Pancreas (tissue), 10 donors: ENCODE measurements around the gene DRGX. TPM values are rescaled to one million over a fixed set of nuclear protein-coding genes. Genes with fewer than 3 reads are reported as not detected.

Source experiments
- ATAC-seq, 4 donors: fragments of 200-7000 bp; cut with Tn5 transposase; one replicate each; pipeline versions ENCODE4 v1.8.0 to v1.9.1; 2020; ENCODE audit warnings: mild to moderate bottlenecking in 4 of 4, moderate library complexity in 4 of 4
- DNase-seq, 6 donors: peaks; one replicate each; pipeline ENCODE4 v3.0.0-alpha.2; 2020
- FAIRE-seq: peaks from 2 replicates; lab custom pipeline; 2012; peaks lifted over from hg19 to GRCh38; lab: Jason Lieb, UNC
- H3K27ac ChIP-seq, 4 donors: fragments of 200-600 bp; sonication (generic); 1 replicate in 3 of 4; 2 replicates in 1 of 4; pipeline versions ENCODE4 v1.5.0 to v1.8.0; 2020
- H3K27me3 ChIP-seq, 4 donors: fragments of 200-600 bp; one replicate each; pipeline ENCODE4 v1.8.0; 2021
- H3K36me3 ChIP-seq, 3 donors: fragments of 200-600 bp; sonication (generic) in 1 of 3; one replicate each; pipeline versions ENCODE4 v1.5.0 to v1.8.0; 2020 to 2021
- H3K4me1 ChIP-seq, 3 donors: fragments of 200-600 bp; one replicate each; pipeline ENCODE4 v1.8.0; 2021
- H3K4me3 ChIP-seq, 4 donors: fragments of 200-600 bp; sonication (generic) in 2 of 4; one replicate each; pipeline versions ENCODE4 v1.5.0 to v1.8.0; 2020 to 2021
- H3K9me3 ChIP-seq, 4 donors: fragments of 200-600 bp; one replicate each; pipeline ENCODE4 v1.8.0; 2021
- WGBS, 2 donors: extraction: QIAGEN DNeasy Blood & Tissue Kit; methylation state at CpG; one replicate each; pipeline ENCODE4 v1.1.7; 2013; 5-methylcytosine and 5-hydroxymethylcytosine counted together
- intact Hi-C, 3 donors: fragments of 100-400 bp; cut with DNase I; formaldehyde crosslinking; loops; one replicate each; pipeline versions ENCODE4 v1.11.1 to v1.14.2; 2022
- polyA plus RNA-seq, 2 donors: library from polyadenylated mRNA; stranded (reverse); fragments of 200-250 nt; gene quantifications; one replicate each; pipeline ENCODE4 v1.2.3, GENCODE V29; 2013
- total RNA-seq, 6 donors: library from RNA; stranded (reverse); fragmentation: NEBNext Ultra II Directional in 4 of 6; extraction: Animal tissue kit (Norgen Biotek cat#: 25700) in 4 of 6; gene quantifications; one replicate each; pipeline versions ENCODE4 v1.2.1 to v1.2.4, GENCODE V29; 2021 to 2023
- TF ChIP-seq, protein P1 (sequence below), 4 donors: fragments of 200-600 bp; sonication (generic) in 3 of 4; IDR thresholded peaks; one replicate each; pipeline versions ENCODE4 v1.5.0 to v1.8.0; 2021; ENCODE audit warnings: antibody characterized with exemption in 4 of 4
- donor health status: healthy with polysubstance abuse.
- donor health status: DM: no; HTN: no; CAD: no; lungs with moderate emphysema.
- donor health status: DM: no; HTN: no; CAD: no.
- donor health status: control.
- donor health status: control.
- donor health status: Bipolar disorder and iron deficiency.
- donor health status: DM: yes; HTN: yes; CAD: no.
- donor health status: DM: no; HTN: no; CAD: no.
- donor health status: DM: no; HTN: no; CAD: no.
- donor health status: DM: yes; HTN: yes; CAD: no.

The DRGX gene
- total and polyA plus RNA-seq, 8 donors, result not detected

DNA sequence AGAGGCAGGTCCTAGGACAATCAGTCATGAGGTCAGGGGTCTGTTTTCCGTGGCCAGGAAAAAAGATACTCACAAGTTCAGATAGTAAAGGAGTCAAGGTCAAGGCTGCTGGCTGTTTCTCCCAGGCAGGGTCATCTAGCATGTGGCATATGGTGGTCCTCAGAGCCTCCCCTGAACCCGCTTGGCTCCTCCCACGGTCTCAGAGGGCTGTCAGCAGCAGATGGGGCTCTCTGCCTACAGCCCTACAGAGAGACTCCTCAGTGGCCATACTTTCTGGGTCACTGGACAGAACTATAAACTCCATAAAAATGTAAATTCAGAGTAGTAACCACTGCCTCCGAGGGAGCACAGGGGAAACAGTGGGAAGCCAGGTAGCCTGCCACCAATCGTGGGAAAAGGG is 11.3 kb upstream of the DRGX start:
- TF ChIP-seq, protein P1, sequence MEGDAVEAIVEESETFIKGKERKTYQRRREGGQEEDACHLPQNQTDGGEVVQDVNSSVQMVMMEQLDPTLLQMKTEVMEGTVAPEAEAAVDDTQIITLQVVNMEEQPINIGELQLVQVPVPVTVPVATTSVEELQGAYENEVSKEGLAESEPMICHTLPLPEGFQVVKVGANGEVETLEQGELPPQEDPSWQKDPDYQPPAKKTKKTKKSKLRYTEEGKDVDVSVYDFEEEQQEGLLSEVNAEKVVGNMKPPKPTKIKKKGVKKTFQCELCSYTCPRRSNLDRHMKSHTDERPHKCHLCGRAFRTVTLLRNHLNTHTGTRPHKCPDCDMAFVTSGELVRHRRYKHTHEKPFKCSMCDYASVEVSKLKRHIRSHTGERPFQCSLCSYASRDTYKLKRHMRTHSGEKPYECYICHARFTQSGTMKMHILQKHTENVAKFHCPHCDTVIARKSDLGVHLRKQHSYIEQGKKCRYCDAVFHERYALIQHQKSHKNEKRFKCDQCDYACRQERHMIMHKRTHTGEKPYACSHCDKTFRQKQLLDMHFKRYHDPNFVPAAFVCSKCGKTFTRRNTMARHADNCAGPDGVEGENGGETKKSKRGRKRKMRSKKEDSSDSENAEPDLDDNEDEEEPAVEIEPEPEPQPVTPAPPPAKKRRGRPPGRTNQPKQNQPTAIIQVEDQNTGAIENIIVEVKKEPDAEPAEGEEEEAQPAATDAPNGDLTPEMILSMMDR (IDR thresholded peaks at IDR 0.05), result no peak
- Histone ChIP-seq H3K4me1 (peaks cover 19 to 28% (median 21%) of the 10 kb centered on the region in 3 donors), H3K27ac (no peak overlapping the region), H3K36me3 (no peaks in the 10 kb centered on the region), H3K9me3 (no peaks in the 10 kb centered on the region), H3K4me3 (no peak overlapping the region), H3K27me3 (no peaks in the 10 kb centered on the region)
- DNase-seq (no peak), FAIRE-seq (no peak), ATAC-seq (no peak)
- intact Hi-C loops, result loop anchor here in 2 of 3 donors (5.0 to 10.0 kb wide), 2 partner anchors 108 to 110 kb away; no protein-coding TSS in a partner anchor
- WGBS, 2 donors, result 66 to 73% methylated on average over 5 of the region's 5 CpGs

DNA sequence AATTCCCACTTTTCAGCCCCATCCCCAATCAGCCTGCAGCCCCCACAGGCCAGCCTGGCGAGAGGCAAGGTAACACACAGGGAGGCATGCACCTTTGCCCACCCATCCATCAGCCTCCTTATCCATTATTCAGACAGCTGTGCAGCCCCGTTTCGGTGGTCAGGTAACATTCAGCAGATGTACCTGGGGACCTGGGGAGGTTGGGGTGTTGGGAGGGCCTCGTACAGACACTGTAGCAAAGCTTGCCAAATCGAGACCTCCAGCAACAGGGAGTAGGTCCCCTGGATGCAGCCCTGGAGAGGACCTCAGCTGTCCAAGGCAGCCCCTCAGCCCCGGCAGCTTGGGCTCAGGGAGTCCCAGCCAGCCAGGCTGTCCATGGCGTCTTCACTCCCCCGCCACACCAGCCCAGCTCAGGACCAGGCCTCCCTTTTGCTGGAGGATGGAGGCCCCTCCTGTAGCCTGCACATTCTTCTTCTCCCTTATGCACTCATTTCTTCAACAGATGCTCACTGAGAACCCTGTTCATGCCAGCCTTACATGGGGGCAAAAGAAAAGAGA is 8.5 kb upstream of the DRGX start:
- Histone ChIP-seq H3K27me3 (peaks cover 0 to under 1% (median 0%) of the 10 kb centered on the region in 4 donors), H3K9me3 (no peaks in the 10 kb centered on the region), H3K36me3 (no peaks in the 10 kb centered on the region), H3K27ac (no peak overlapping the region), H3K4me1 (peaks cover 12 to 17% (median 16%) of the 10 kb centered on the region in 3 donors), H3K4me3 (no peak overlapping the region)
- ATAC-seq (no peak), DNase-seq (no peak), FAIRE-seq (no peak)
- 54 to 70% methylated on average over 8 of the region's 8 CpGs for WGBS, 2 donors
- TF ChIP-seq, protein P1 (IDR thresholded peaks at IDR 0.05), result no peak
- intact Hi-C loops, result loop anchor here in 2 of 3 donors (2.0 to 10.0 kb wide), 2 partner anchors 110 to 114 kb away; no protein-coding TSS in a partner anchor

DNA sequence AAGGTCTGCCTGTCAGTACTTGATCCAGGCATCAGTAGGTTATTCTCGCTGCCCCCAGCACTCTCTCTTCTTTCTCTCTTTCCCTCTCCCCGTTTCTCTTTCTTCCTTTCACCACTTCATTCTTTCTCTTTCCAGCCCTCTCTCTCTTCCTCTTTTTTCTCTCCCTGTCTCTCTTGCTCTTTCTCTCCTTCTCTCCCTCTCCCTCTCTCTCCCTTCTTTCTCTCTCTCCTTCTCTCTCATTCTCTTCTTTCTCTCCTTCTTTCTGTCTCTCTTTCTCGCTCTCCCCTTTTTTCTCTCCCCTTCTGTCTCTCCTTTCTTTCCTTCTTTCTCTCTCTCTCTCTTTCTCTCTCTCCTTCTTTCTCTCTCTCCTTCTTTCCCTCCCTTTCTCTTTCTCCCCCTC is 7.5 kb upstream of the DRGX start:
- TF ChIP-seq, protein P1 (IDR thresholded peaks at IDR 0.05), result no peak
- Histone ChIP-seq H3K4me3 (no peak overlapping the region), H3K4me1 (peaks cover 1 to 8% (median 8%) of the 10 kb centered on the region in 3 donors), H3K9me3 (no peaks in the 10 kb centered on the region), H3K27ac (no peak overlapping the region), H3K36me3 (no peaks in the 10 kb centered on the region), H3K27me3 (peaks cover 0 to 11% (median 2%) of the 10 kb centered on the region in 4 donors)
- ATAC-seq, result no peak
- FAIRE-seq, result no peak
- DNase-seq, result no peak
- intact Hi-C loops, result loop anchor here in 1 of 3 donors (10.0 kb wide), 1 partner anchor 111 kb away; no protein-coding TSS in a partner anchor
- 46 to 50% methylated on average over 3 of the region's 3 CpGs for WGBS, 2 donors

DNA sequence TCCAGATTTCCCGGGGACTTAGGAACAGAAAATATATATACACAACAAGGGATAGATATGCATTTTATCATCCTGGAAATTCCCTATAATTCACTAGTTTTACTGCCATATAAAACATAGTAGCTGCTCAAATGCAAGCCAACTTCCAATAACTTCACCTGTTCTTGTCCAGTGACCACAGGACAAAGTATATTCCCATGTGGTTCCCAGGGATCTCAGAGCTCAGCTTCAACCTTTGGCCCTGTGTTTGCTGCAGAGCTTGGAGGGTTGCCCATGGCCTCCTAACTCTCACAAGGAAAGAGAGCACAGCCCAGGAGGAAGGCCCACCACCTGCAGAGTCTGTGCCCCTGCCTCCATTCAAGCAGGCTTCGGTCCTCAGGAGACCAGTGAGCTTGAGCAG is 4.5 kb upstream of the DRGX start:
- Histone ChIP-seq H3K27me3 (peaks cover 5 to 39% (median 18%) of the 10 kb centered on the region in 4 donors), H3K4me1 (peaks cover 0 to 13% (median 8%) of the 10 kb centered on the region in 3 donors), H3K27ac (no peak overlapping the region), H3K36me3 (no peaks in the 10 kb centered on the region), H3K9me3 (no peaks in the 10 kb centered on the region), H3K4me3 (no peak overlapping the region)
- no peak for ATAC-seq
- intact Hi-C loops, result loop anchor here in 1 of 3 donors (10.0 kb wide), 1 partner anchor 114 kb away; no protein-coding TSS in a partner anchor
- WGBS, 2 donors, result 75 to 88% methylated on average over 2 of the region's 2 CpGs
- no peak for DNase-seq
- TF ChIP-seq, protein P1 (IDR thresholded peaks at IDR 0.05), result no peak
- no peak for FAIRE-seq

- Histone ChIP-seq H3K4me3 (no peak overlapping the region), H3K27me3 (peaks cover 5 to 53% (median 27%) of the 10 kb centered on the region in 4 donors), H3K27ac (no peak overlapping the region), H3K9me3 (no peaks in the 10 kb centered on the region), H3K36me3 (no peaks in the 10 kb centered on the region), H3K4me1 (peaks cover 0 to 17% (median 9%) of the 10 kb centered on the region in 3 donors)
- FAIRE-seq (no peak), DNase-seq (no peak), ATAC-seq (no peak)
- intact Hi-C loops, result no loop called here
- WGBS, 2 donors, result 18 to 22% methylated on average over 9 of the region's 9 CpGs
- TF ChIP-seq, protein P1 (IDR thresholded peaks at IDR 0.05), result no peak
Observed at GRCh38 chr10:49398986-49399385, 3.1 kb upstream of the DRGX start.
